ENCODE data around the gene MFRP.
A peak's percentile ranks its signal among the peaks of the same experiment; 100 is the strongest.

The MFRP gene

DNA sequence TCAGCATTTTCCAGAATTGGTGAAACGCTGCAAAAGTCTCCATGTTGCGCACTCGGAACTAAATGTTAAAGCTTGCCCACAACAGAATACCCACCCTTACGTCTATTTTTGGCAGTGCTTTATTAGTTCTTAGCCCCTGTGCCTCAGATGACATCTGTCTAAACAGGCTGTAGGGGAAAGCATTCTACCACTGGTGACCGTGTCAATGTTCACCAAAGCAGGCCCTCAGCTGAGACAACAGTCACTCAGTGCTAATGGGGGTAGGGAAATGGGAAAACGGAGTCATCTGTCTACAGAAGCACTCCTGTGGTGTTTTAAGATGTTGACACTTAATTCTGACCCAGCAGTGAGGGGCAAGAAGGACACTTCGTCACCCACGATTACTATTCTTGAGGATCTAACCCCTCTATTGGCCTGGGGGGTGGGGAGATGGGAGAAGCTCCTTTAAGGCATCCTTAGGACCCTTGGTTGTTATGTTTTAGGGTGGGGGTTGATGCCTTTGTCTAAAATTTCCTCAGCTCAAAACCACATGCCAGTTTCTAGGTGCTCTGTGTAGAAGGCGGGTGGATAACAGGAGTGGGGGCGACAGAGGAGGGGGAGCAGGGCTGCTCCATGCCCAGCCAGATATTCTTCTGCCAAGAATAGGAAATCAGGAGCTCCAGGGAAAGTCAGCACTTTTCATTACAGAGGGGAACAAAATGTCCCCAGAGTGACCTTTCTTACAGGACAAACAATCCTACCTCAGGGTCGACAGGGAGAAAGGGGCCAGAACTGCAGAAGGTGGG, 15.6 kb upstream of the MFRP start:
- DNase-seq (ENCODE audit: low read depth): no peak
- no peak for TF ChIP-seq CTCF (conservative IDR thresholded peaks at IDR 0.05; ENCODE audit: low read depth, low read length)
- H3K4me3 ChIP-seq (ENCODE audit: low read length): peak overlapping the region; percentile 48

DNA sequence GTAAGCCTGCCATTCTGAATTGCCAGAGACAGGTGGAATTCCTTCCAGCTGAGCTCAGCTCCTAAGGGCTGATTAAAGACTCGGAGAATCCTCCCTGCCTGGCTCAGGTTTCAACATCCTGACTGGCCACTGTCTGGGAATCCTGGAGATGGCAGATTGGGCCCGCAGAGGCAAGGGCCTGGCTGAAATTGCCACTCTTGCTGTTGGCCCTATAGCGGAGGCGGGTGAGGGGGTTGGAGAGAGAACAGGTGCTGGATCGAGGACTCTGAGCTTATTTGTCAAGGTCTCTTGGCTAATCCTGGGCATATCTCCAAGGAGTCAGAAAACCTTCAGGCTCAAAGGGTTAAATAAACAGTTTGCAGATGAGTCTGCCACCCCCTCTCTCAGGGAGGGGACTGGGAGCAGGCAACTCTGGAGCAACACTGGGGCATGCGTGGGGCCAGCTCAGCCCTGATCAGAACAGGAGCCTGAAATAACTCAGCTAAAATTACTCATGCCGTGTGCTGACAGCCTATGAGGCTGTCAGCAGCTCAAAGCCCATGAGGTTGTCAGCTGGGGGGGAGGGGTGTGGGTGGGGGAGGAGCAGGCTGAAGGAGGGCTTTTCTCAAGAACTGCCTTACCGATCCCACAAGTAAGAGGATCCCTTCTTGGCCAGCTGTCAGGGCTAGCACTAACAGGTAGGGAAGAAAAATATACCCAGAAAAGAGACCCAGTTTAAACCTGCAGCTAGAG, 14.7 kb upstream of the MFRP start:
- no peak for TF ChIP-seq CTCF (conservative IDR thresholded peaks at IDR 0.05; ENCODE audit: low read depth, low read length)
- peak; percentile 69 for DNase-seq (ENCODE audit: low read depth)
- H3K4me3 ChIP-seq (ENCODE audit: low read length): peak overlapping the region; percentile 48

- no peak for TF ChIP-seq CTCF (conservative IDR thresholded peaks at IDR 0.05; ENCODE audit: low read depth, low read length)
- no peak for DNase-seq (ENCODE audit: low read depth)
- no peak overlapping the region for H3K4me3 ChIP-seq (ENCODE audit: low read length)
Measured at GRCh38 chr11:119359365-119360214, 13.1 kb upstream of the MFRP start.

DNA sequence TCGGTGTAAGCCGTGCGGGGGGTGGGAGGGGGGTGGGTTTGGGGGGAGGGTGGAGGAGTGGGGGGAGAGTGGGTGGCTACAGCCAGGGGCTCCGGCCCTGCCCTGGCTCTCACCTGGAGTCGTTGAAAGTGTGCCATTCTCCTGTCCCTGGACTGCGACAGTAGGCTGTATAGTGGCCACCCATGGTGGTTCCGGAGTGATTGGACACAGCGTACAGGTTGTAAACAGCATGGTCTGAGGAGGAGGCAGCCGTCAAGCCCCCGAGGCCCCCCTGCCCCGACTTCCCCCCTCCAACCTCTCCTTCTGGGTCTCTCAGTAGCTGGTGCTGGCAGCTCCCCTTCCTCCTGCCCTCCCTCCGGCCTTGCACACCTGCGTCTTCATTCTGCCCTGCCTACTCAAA, 10.6 kb upstream of the MFRP start:
- H3K4me3 ChIP-seq (ENCODE audit: low read length): no peak overlapping the region
- TF ChIP-seq CTCF (conservative IDR thresholded peaks at IDR 0.05; ENCODE audit: low read depth, low read length): no peak
- DNase-seq (ENCODE audit: low read depth): no peak

DNA sequence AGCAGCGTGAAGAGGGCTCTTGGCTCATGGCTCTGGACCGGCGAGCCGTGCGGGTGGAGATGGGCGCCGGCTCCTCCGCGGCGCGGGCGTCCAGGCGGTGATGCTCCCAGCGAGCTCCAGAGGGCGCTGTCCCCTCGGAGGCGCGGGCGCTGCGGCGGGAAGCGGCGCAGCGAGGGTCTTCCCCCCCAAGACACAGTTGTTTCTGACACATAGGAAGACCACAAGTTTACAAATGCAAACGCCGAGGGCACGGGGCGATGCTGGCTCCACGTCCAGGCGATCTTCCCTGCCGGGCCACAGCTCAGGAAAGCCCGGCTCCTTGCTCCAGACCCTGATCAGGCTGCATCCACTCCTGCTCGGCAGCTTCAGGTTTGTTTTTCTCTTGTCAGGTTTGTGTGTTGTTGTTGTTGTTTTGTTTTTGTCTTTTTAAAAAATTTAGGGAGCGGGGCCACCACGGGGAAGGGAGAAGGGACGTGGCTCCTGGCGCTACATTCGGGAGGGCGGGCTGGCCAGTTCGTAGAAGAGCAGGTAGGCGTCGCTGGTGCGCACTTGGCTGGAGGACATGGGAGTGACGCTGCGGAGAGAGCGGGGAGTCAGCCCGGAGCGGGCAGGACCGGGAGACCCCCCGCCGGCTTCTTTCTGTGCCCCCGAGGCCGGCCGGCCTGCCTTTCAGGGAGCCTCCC, 10.0 kb upstream of the MFRP start:
- peak overlapping the region; percentile 5 for H3K4me3 ChIP-seq (ENCODE audit: low read length)
- DNase-seq (ENCODE audit: low read depth): no peak
- peak; percentile 81 for TF ChIP-seq CTCF (conservative IDR thresholded peaks at IDR 0.05; ENCODE audit: low read depth, low read length)

DNA sequence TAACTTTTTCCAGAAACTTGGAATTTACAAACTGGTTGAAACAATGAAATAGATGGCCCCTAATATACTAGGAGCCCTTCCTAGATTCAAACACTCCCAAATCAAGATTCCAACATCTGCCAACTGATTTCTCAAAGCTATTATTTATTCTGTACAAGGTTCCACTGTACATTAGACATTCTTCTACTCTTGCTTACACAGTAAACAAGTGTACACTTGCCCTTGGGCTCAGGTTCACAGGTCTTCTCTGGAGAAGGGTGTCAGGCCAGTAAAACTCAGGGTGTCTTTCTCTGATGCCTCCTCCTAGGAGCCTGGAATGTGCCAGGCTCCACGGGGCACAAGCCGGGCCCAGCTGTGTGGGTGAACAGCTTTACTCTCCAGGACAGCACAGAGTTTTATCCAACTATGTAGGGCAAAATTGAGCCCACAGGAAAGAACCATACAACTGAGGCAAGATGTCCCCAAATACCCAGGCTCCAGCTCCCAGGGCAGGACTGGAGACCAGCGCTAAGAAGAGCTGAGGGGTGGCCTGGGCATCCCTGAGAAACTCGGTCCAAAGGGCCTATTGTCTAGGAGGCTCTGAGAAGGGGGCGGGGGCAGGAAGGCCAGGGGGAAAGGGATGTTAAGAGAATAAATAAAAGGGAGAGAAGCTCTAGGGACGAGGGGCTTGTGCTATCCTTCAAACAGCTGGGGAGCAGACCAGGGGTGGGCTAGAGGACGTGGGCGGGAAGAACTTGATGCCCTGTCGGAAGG, 8.8 kb upstream of the MFRP start:
- DNase-seq (ENCODE audit: low read depth): no peak
- no peak overlapping the region for H3K4me3 ChIP-seq (ENCODE audit: low read length)
- TF ChIP-seq CTCF (conservative IDR thresholded peaks at IDR 0.05; ENCODE audit: low read depth, low read length): no peak

Measured in retinal pigment epithelial cell (primary cell).